ENCODE data around the gene PLCB2. TPM values are rescaled to one million over a fixed set of nuclear protein-coding genes. Genes with fewer than 3 reads are reported as not detected.
A peak's percentile ranks its signal among the peaks of the same experiment; 100 is the strongest.

The PLCB2 gene
- total RNA-seq, 5 donors from 2014 or later (not counting 1 experiment from before 2014, with no cell fraction given) = 242 to 293 (median 245) TPM

- 85% methylated on average over 14 of the region's 17 CpGs for WGBS (ENCODE audit: insufficient coverage)
- Mint-ChIP-seq H3K4me3 (no peak overlapping the region), H3K27me3 (peaks cover 17 to 26% of the 10 kb centered on the region in 2 donors), H3K27ac (no peak overlapping the region), H3K4me1 (peaks cover 10 to 12% (median 12%) of the 10 kb centered on the region in 3 donors), H3K9me3 (no peaks in the 10 kb centered on the region), H3K36me3 (no peaks in the 10 kb centered on the region)
- ATAC-seq (replicated peaks in 1 of 4) = peak in 3 of 4 experiments; percentile 44 to 58 (median 52)
- CTCF ChIA-PET = interaction anchor here (0.6 to 1.2 kb wide), 2 partner anchors 66 to 225 kb away, joined by 3 to 6 read pairs; partner anchors contain the start of gene INAFM2 (in 1 of the 2)
- H3K4me1 ChIP-seq (ENCODE audit: control insufficient read depth in 1 of 2, extremely low read depth in 1 of 2, insufficient read depth in 2 of 2, low read length in 2 of 2) = peaks cover 0 to 33% of the 10 kb centered on the region in 2 experiments
- H3K27ac ChIP-seq (ENCODE audit: low read length) = peak overlapping the region; percentile 1
- H3K27me3 ChIP-seq (replicated peaks in 1 of 2; ENCODE audit: control insufficient read depth in 2 of 2, extremely low read depth in 1 of 2, insufficient read depth in 2 of 2, low read length in 1 of 2) = peaks cover 4 to 54% of the 10 kb centered on the region in 2 experiments
- no peaks in the 10 kb centered on the region for H3K36me3 ChIP-seq (ENCODE audit: control insufficient read depth in 2 of 2, extremely low read depth in 1 of 2, insufficient read depth in 1 of 2, low read length in 1 of 2)
- peak in 7 of 35 experiments; percentile 14 to 56 (median 27) for DNase-seq
- H3K9me3 ChIP-seq = no peaks in the 10 kb centered on the region
- H3K4me3 ChIP-seq (ENCODE audit: control insufficient read depth in 1 of 2, extremely low read depth in 1 of 2, low read length in 1 of 2) = no peak overlapping the region
- POLR2A ChIA-PET = no interaction called here
Observed at GRCh38 chr15:40256638-40257235, 51.0 kb downstream of the PLCB2 start.

GRCh38 chr15:40255033-40255432 is 52.7 kb downstream of the PLCB2 start:
- no peak overlapping the region for H3K4me3 ChIP-seq (ENCODE audit: control insufficient read depth in 1 of 2, extremely low read depth in 1 of 2, low read length in 1 of 2)
- H3K4me1 ChIP-seq (ENCODE audit: control insufficient read depth in 1 of 2, extremely low read depth in 1 of 2, insufficient read depth in 2 of 2, low read length in 2 of 2) = peaks cover 0 to 33% of the 10 kb centered on the region in 2 experiments
- H3K4me1 Mint-ChIP-seq = peaks cover 10 to 16% (median 12%) of the 10 kb centered on the region in 3 donors
- DNase-seq = no peak
- CTCF ChIA-PET = interaction anchor here (0.5 to 1.1 kb wide), 2 partner anchors 20 to 101 kb away, joined by 3 read pairs; no protein-coding TSS in a partner anchor
- no peak for ATAC-seq (replicated peaks in 1 of 4)
- H3K36me3 ChIP-seq (ENCODE audit: control insufficient read depth in 2 of 2, extremely low read depth in 1 of 2, insufficient read depth in 1 of 2, low read length in 1 of 2) = no peaks in the 10 kb centered on the region
- H3K9me3 Mint-ChIP-seq = no peaks in the 10 kb centered on the region
- H3K27me3 Mint-ChIP-seq = peaks cover 23 to 37% of the 10 kb centered on the region in 2 donors
- H3K4me3 Mint-ChIP-seq = no peak overlapping the region
- WGBS (ENCODE audit: insufficient coverage) = no CpG with 5 or more reads among the region's 4 CpGs
- no peaks in the 10 kb centered on the region for H3K9me3 ChIP-seq
- no peak overlapping the region for H3K27ac ChIP-seq (ENCODE audit: low read length)
- H3K36me3 Mint-ChIP-seq = no peaks in the 10 kb centered on the region
- peaks cover 4 to 66% of the 10 kb centered on the region in 2 experiments for H3K27me3 ChIP-seq (replicated peaks in 1 of 2; ENCODE audit: control insufficient read depth in 2 of 2, extremely low read depth in 1 of 2, insufficient read depth in 2 of 2, low read length in 1 of 2)
- no peak overlapping the region for H3K27ac Mint-ChIP-seq
- POLR2A ChIA-PET = no interaction called here

- ATAC-seq (replicated peaks in 1 of 4) = no peak
- ChIA-PET POLR2A (no interaction called here), CTCF (interaction anchor here in 1 of 2 donors (0.6 to 1.1 kb wide), 2 partner anchors 16 to 21 kb away, joined by 3 to 4 read pairs; no protein-coding TSS in a partner anchor)
- no peak overlapping the region for H3K27ac Mint-ChIP-seq
- peak overlapping the region in 1 of 3 donors; percentile 67 for H3K4me3 Mint-ChIP-seq
- no peak overlapping the region for H3K4me3 ChIP-seq (ENCODE audit: control insufficient read depth in 1 of 2, extremely low read depth in 1 of 2, low read length in 1 of 2)
- H3K9me3 Mint-ChIP-seq = no peaks in the 10 kb centered on the region
- H3K36me3 ChIP-seq (ENCODE audit: control insufficient read depth in 2 of 2, extremely low read depth in 1 of 2, insufficient read depth in 1 of 2, low read length in 1 of 2) = no peaks in the 10 kb centered on the region
- H3K4me1 Mint-ChIP-seq = peaks cover 10 to 16% (median 12%) of the 10 kb centered on the region in 3 donors
- H3K27me3 Mint-ChIP-seq = peaks cover 23 to 41% of the 10 kb centered on the region in 2 donors
- peaks cover 0 to 33% of the 10 kb centered on the region in 2 experiments for H3K4me1 ChIP-seq (ENCODE audit: control insufficient read depth in 1 of 2, extremely low read depth in 1 of 2, insufficient read depth in 2 of 2, low read length in 2 of 2)
- no peak overlapping the region for H3K27ac ChIP-seq (ENCODE audit: low read length)
- H3K27me3 ChIP-seq (replicated peaks in 1 of 2; ENCODE audit: control insufficient read depth in 2 of 2, extremely low read depth in 1 of 2, insufficient read depth in 2 of 2, low read length in 1 of 2) = peaks cover 4 to 69% of the 10 kb centered on the region in 2 experiments
- H3K9me3 ChIP-seq = no peaks in the 10 kb centered on the region
- no peaks in the 10 kb centered on the region for H3K36me3 Mint-ChIP-seq
- DNase-seq = no peak
- 100% methylated on average over 2 of the region's 3 CpGs for WGBS (ENCODE audit: insufficient coverage)
Observed at GRCh38 chr15:40254452-40254851, 53.3 kb downstream of the PLCB2 start.

- Histone ChIP-seq H3K27me3 (replicated peaks in 1 of 2; ENCODE audit: control insufficient read depth in 2 of 2, extremely low read depth in 1 of 2, insufficient read depth in 2 of 2, low read length in 1 of 2) (peaks cover 4 to 69% of the 10 kb centered on the region in 2 experiments), H3K4me1 (ENCODE audit: control insufficient read depth in 1 of 2, extremely low read depth in 1 of 2, insufficient read depth in 2 of 2, low read length in 2 of 2) (peaks cover 0 to 33% of the 10 kb centered on the region in 2 experiments), H3K9me3 (no peaks in the 10 kb centered on the region), H3K36me3 (ENCODE audit: control insufficient read depth in 2 of 2, extremely low read depth in 1 of 2, insufficient read depth in 1 of 2, low read length in 1 of 2) (no peaks in the 10 kb centered on the region), H3K4me3 (ENCODE audit: control insufficient read depth in 1 of 2, extremely low read depth in 1 of 2, low read length in 1 of 2) (peak overlapping the region; percentile 50 to 73), H3K27ac (ENCODE audit: low read length) (no peak overlapping the region)
- Mint-ChIP-seq H3K9me3 (no peaks in the 10 kb centered on the region), H3K4me3 (peak overlapping the region; percentile 67 to 71 (median 71)), H3K27ac (no peak overlapping the region), H3K4me1 (peaks cover 10 to 16% (median 12%) of the 10 kb centered on the region in 3 donors), H3K36me3 (no peaks in the 10 kb centered on the region), H3K27me3 (peaks cover 23 to 36% of the 10 kb centered on the region in 2 donors)
- WGBS (ENCODE audit: insufficient coverage) = 44% methylated on average over 18 of the region's 28 CpGs
- POLR2A ChIA-PET = no interaction called here
- no peak for DNase-seq
- peak in 2 of 4 experiments; percentile 18 to 26 for ATAC-seq (replicated peaks in 1 of 4)
- CTCF ChIA-PET = no interaction called here
Observed at GRCh38 chr15:40253167-40253790, 54.5 kb downstream of the PLCB2 start.

GRCh38 chr15:40252438-40253166 is 55.1 kb downstream of the PLCB2 start:
- WGBS (ENCODE audit: insufficient coverage) = 1% methylated on average over 82 of the region's 82 CpGs
- Histone ChIP-seq H3K4me3 (ENCODE audit: control insufficient read depth in 1 of 2, extremely low read depth in 1 of 2, low read length in 1 of 2) (peak overlapping the region; percentile 50 to 73), H3K27me3 (replicated peaks in 1 of 2; ENCODE audit: control insufficient read depth in 2 of 2, extremely low read depth in 1 of 2, insufficient read depth in 2 of 2, low read length in 1 of 2) (peaks cover 4 to 62% of the 10 kb centered on the region in 2 experiments), H3K36me3 (ENCODE audit: control insufficient read depth in 2 of 2, extremely low read depth in 1 of 2, insufficient read depth in 1 of 2, low read length in 1 of 2) (no peaks in the 10 kb centered on the region), H3K4me1 (ENCODE audit: control insufficient read depth in 1 of 2, extremely low read depth in 1 of 2, insufficient read depth in 2 of 2, low read length in 2 of 2) (peaks cover 0 to 33% of the 10 kb centered on the region in 2 experiments), H3K27ac (ENCODE audit: low read length) (no peak overlapping the region), H3K9me3 (no peaks in the 10 kb centered on the region)
- Mint-ChIP-seq H3K4me3 (peak overlapping the region; percentile 67 to 71 (median 71)), H3K36me3 (no peaks in the 10 kb centered on the region), H3K27ac (no peak overlapping the region), H3K27me3 (peaks cover 23 to 36% of the 10 kb centered on the region in 2 donors), H3K4me1 (peaks cover 10 to 16% (median 12%) of the 10 kb centered on the region in 3 donors), H3K9me3 (no peaks in the 10 kb centered on the region)
- ATAC-seq (replicated peaks in 1 of 4) = peak; percentile 49 to 64 (median 56)
- ChIA-PET POLR2A (no interaction called here), CTCF (no interaction called here)
- DNase-seq = peak in 3 of 35 experiments; percentile 5 to 20 (median 20)

GRCh38 chr15:40252141-40252437 is 55.6 kb downstream of the PLCB2 start:
- ATAC-seq (replicated peaks in 1 of 4) (no peak), DNase-seq (no peak)
- Mint-ChIP-seq H3K4me3 (peak overlapping the region in 1 of 3 donors; percentile 60), H3K36me3 (no peaks in the 10 kb centered on the region), H3K4me1 (peaks cover 10 to 16% (median 12%) of the 10 kb centered on the region in 3 donors), H3K9me3 (no peaks in the 10 kb centered on the region), H3K27ac (no peak overlapping the region), H3K27me3 (peaks cover 23 to 36% of the 10 kb centered on the region in 2 donors)
- no peaks in the 10 kb centered on the region for H3K36me3 ChIP-seq (ENCODE audit: control insufficient read depth in 2 of 2, extremely low read depth in 1 of 2, insufficient read depth in 1 of 2, low read length in 1 of 2)
- peaks cover 4 to 58% of the 10 kb centered on the region in 2 experiments for H3K27me3 ChIP-seq (replicated peaks in 1 of 2; ENCODE audit: control insufficient read depth in 2 of 2, extremely low read depth in 1 of 2, insufficient read depth in 2 of 2, low read length in 1 of 2)
- ChIA-PET CTCF (no interaction called here), POLR2A (no interaction called here)
- no peak overlapping the region for H3K27ac ChIP-seq (ENCODE audit: low read length)
- H3K4me1 ChIP-seq (ENCODE audit: control insufficient read depth in 1 of 2, extremely low read depth in 1 of 2, insufficient read depth in 2 of 2, low read length in 2 of 2) = peaks cover 0 to 31% of the 10 kb centered on the region in 2 experiments
- WGBS (ENCODE audit: insufficient coverage) = 57% methylated on average over 27 of the region's 27 CpGs
- peak overlapping the region in 1 of 2 donors; percentile 73 for H3K4me3 ChIP-seq (ENCODE audit: control insufficient read depth in 1 of 2, extremely low read depth in 1 of 2, low read length in 1 of 2)
- no peaks in the 10 kb centered on the region for H3K9me3 ChIP-seq

Measured in T-cell (primary cell).